GM21526 (cell line): Measurements from ENCODE around the gene TMCO5A.
A peak's percentile ranks its signal among the peaks of the same experiment; 100 is the strongest.

Experiments used
- ATAC-seq: cut with Tn5 transposase; IDR thresholded peaks from one replicate; pipeline ENCODE4 v1.9.1; 2021; ENCODE audit warnings: moderate library complexity; ENCODE audit not compliant: unreplicated experiment, low FRiP score

TMCO5A gene

GRCh38 chr15:37967788-37968187 lies 33.3 kb downstream of the TMCO5A start:
- ATAC-seq = no peak

GRCh38 chr15:37973856-37974255 lies 39.4 kb downstream of the TMCO5A start:
- ATAC-seq = no peak

GRCh38 chr15:37978231-37978630 lies 43.8 kb downstream of the TMCO5A start:
- no peak for ATAC-seq

- ATAC-seq = no peak
Measured at GRCh38 chr15:37979671-37980409, 45.4 kb downstream of the TMCO5A start.

- ATAC-seq = no peak
Measured at GRCh38 chr15:37981201-37981600, 46.8 kb downstream of the TMCO5A start.

- ATAC-seq = no peak
Measured at GRCh38 chr15:37981775-37982174, 47.3 kb downstream of the TMCO5A start.

GRCh38 chr15:37984368-37984767 lies 49.9 kb downstream of the TMCO5A start:
- ATAC-seq = no peak

- peak; percentile 71 for ATAC-seq
Measured at GRCh38 chr15:37995461-37996347, 61.3 kb downstream of the TMCO5A start.
